Neutrophil (primary cell): Measurements from ENCODE around the gene XRCC4.

Experiments used
- H3K27ac ChIP-seq: fragments of 200-600 bp; sonication (generic); 2 replicates; pipeline ENCODE4 v1.5.1; 2016; ENCODE audit warnings: mild to moderate bottlenecking, moderate library complexity
- H3K27me3 ChIP-seq: fragments of 200-600 bp; sonication (generic); 2 replicates; pipeline ENCODE4 v1.6.0; 2016; ENCODE audit warnings: mild to moderate bottlenecking
- H3K36me3 ChIP-seq: fragments of 200-600 bp; sonication (generic); 2 replicates; pipeline ENCODE4 v1.5.1; 2017
- H3K4me1 ChIP-seq, 2 experiments: fragments of 200-600 bp in 1 of 2; sonication (generic) in 1 of 2; 1 replicate in 1 of 2; 2 replicates in 1 of 2; pipeline versions ENCODE4 v1.5.1 to v1.6.1; 2013 to 2016; ENCODE audit warnings: low read depth in 1 of 2, low read length in 1 of 2, mild to moderate bottlenecking in 1 of 2, moderate library complexity in 1 of 2; ENCODE audit not compliant: control insufficient read depth in 1 of 2, insufficient read depth in 1 of 2
- H3K4me3 ChIP-seq, 2 experiments: fragments of 200-600 bp in 1 of 2; sonication (generic) in 1 of 2; 1 replicate in 1 of 2; 2 replicates in 1 of 2; pipeline ENCODE4 v1.5.1; 2013 to 2016; ENCODE audit warnings: low read depth in 1 of 2, low read length in 1 of 2, mild to moderate bottlenecking in 1 of 2, moderate library complexity in 1 of 2
- H3K9me3 ChIP-seq: fragments of 200-600 bp; sonication (generic); 2 replicates; pipeline ENCODE4 v1.5.1; 2016
- TF ChIP-seq, protein P1 (sequence below): fragments of 200-600 bp; sonication (generic); IDR thresholded peaks from 2 replicates; pipeline ENCODE4 v1.5.1; 2016; ENCODE audit warnings: antibody characterized with exemption

XRCC4 gene

DNA sequence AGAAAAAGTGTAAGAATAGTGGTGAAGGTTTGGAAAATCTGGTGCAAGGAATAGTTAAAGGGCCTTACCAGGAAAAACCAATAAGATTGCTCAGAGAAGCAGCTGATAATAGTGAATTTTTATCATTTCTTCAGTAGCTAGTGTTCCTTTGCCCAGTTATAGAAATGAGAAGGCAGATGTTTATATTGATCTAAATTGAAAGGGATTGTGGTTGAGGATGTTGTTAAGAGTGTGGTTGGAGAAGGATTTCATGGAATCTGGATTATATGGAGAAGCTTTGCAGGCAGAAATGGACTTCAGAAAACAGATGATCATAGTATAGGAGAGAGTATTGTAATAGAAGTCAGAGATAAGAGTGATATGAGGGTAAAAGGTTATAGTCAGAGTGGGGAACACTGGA lies 102.6 kb downstream of the XRCC4 start:
- H3K9me3 ChIP-seq = no peaks in the 10 kb centered on the region

GRCh38 chr5:83184534-83184933 lies 107.2 kb downstream of the XRCC4 start:
- no peak overlapping the region for H3K4me3 ChIP-seq
- H3K27me3 ChIP-seq = no peaks in the 10 kb centered on the region
- no peaks in the 10 kb centered on the region for H3K9me3 ChIP-seq
- no peak overlapping the region for H3K27ac ChIP-seq
- H3K4me1 ChIP-seq = no peaks in the 10 kb centered on the region
- TF ChIP-seq, protein P1, sequence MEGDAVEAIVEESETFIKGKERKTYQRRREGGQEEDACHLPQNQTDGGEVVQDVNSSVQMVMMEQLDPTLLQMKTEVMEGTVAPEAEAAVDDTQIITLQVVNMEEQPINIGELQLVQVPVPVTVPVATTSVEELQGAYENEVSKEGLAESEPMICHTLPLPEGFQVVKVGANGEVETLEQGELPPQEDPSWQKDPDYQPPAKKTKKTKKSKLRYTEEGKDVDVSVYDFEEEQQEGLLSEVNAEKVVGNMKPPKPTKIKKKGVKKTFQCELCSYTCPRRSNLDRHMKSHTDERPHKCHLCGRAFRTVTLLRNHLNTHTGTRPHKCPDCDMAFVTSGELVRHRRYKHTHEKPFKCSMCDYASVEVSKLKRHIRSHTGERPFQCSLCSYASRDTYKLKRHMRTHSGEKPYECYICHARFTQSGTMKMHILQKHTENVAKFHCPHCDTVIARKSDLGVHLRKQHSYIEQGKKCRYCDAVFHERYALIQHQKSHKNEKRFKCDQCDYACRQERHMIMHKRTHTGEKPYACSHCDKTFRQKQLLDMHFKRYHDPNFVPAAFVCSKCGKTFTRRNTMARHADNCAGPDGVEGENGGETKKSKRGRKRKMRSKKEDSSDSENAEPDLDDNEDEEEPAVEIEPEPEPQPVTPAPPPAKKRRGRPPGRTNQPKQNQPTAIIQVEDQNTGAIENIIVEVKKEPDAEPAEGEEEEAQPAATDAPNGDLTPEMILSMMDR = no peak
- no peaks in the 10 kb centered on the region for H3K36me3 ChIP-seq

More for the DNA sequence above, 102.6 kb downstream of the XRCC4 start:
- Histone ChIP-seq H3K27me3 (no peaks in the 10 kb centered on the region), H3K4me3 (no peak overlapping the region), H3K4me1 (no peaks in the 10 kb centered on the region), H3K36me3 (no peaks in the 10 kb centered on the region), H3K27ac (no peak overlapping the region)
- TF ChIP-seq, protein P1 = no peak

- H3K4me1 ChIP-seq = no peaks in the 10 kb centered on the region
- peaks cover 4% of the 10 kb centered on the region for H3K36me3 ChIP-seq
- H3K27me3 ChIP-seq = no peaks in the 10 kb centered on the region
- H3K9me3 ChIP-seq = no peaks in the 10 kb centered on the region
- no peak overlapping the region for H3K27ac ChIP-seq
- no peak overlapping the region for H3K4me3 ChIP-seq
- TF ChIP-seq, protein P1 = no peak
Observed at GRCh38 chr5:83192947-83193346, 115.6 kb downstream of the XRCC4 start.

GRCh38 chr5:83197326-83197967 lies 120.1 kb downstream of the XRCC4 start:
- H3K27ac ChIP-seq = no peak overlapping the region
- peaks cover 13% of the 10 kb centered on the region for H3K36me3 ChIP-seq
- H3K9me3 ChIP-seq = no peaks in the 10 kb centered on the region
- no peak overlapping the region for H3K4me3 ChIP-seq
- H3K27me3 ChIP-seq = no peaks in the 10 kb centered on the region
- no peaks in the 10 kb centered on the region for H3K4me1 ChIP-seq
- TF ChIP-seq, protein P1 = no peak

- Histone ChIP-seq H3K27me3 (no peaks in the 10 kb centered on the region), H3K9me3 (no peaks in the 10 kb centered on the region), H3K36me3 (peaks cover 17% of the 10 kb centered on the region), H3K4me3 (no peak overlapping the region), H3K4me1 (no peaks in the 10 kb centered on the region), H3K27ac (no peak overlapping the region)
- TF ChIP-seq, protein P1 = no peak
Observed at GRCh38 chr5:83199126-83199525, 121.8 kb downstream of the XRCC4 start.
